CD4-positive, CD25-positive, alpha-beta regulatory T cell (primary cell): ENCODE measurements around the gene TLE4. TPM values are rescaled to one million over a fixed set of nuclear protein-coding genes. Genes with fewer than 3 reads are reported as not detected.

Experiments used
- ATAC-seq, 2 donors: fragments of 150-1000 bp; cut with Tn5 transposase; one replicate each; pipeline ENCODE4 v1.10.0; 2021; ENCODE audit warnings: low read depth in 2 of 2, moderate number of reproducible peaks in 2 of 2, moderate library complexity in 1 of 2
- DNase-seq, 3 donors: peaks; one replicate each; pipeline versions ENCODE4 v3.0.0 to v3.0.0-alpha.2; 2012 to 2022; ENCODE audit warnings: mixed read lengths in 1 of 3
- H3K27ac ChIP-seq: one replicate; pipeline ENCODE4 v1.7.0; 2013; ENCODE audit warnings: mild to moderate bottlenecking, low read length; ENCODE audit not compliant: insufficient read depth, poor library complexity, severe bottlenecking
- H3K27me3 ChIP-seq: one replicate; pipeline ENCODE4 v1.7.0; 2013; ENCODE audit warnings: low read length; ENCODE audit not compliant: control insufficient read depth, insufficient read depth
- H3K36me3 ChIP-seq: one replicate; pipeline ENCODE4 v1.7.0; 2013; ENCODE audit warnings: mild to moderate bottlenecking, low read length, moderate library complexity; ENCODE audit not compliant: control insufficient read depth, insufficient read depth
- H3K4me1 ChIP-seq: 2 replicates; pipeline ENCODE4 v1.7.0; 2013; ENCODE audit warnings: mild to moderate bottlenecking, low read length; ENCODE audit not compliant: insufficient read depth, control insufficient read depth, poor library complexity, severe bottlenecking
- H3K4me3 ChIP-seq: one replicate; pipeline ENCODE4 v1.7.0; 2013; ENCODE audit warnings: low read depth, mild to moderate bottlenecking, low read length, moderate library complexity
- H3K9me3 ChIP-seq, 2 experiments: 1 replicate in 1 of 2; 2 replicates in 1 of 2; pipeline ENCODE4 v1.7.0; 2013; ENCODE audit warnings: low read length in 2 of 2, mild to moderate bottlenecking in 1 of 2, moderate library complexity in 1 of 2; ENCODE audit not compliant: control insufficient read depth in 2 of 2
- H3K27ac Mint-ChIP-seq, 3 donors: one replicate each; pipeline ENCODE4 v1.8.0; 2020 to 2022; ENCODE audit warnings: mild to moderate bottlenecking in 3 of 3, mixed read lengths in 3 of 3, moderate library complexity in 2 of 3
- H3K27me3 Mint-ChIP-seq: one replicate; pipeline ENCODE4 v1.8.0; 2022; ENCODE audit warnings: mild to moderate bottlenecking, mixed read lengths
- H3K36me3 Mint-ChIP-seq: one replicate; pipeline ENCODE4 v1.8.0; 2020; ENCODE audit warnings: mixed read lengths
- H3K4me1 Mint-ChIP-seq, 4 donors: one replicate each; pipeline ENCODE4 v1.8.0; 2020 to 2022; ENCODE audit warnings: mixed read lengths in 4 of 4, mild to moderate bottlenecking in 1 of 4
- H3K4me3 Mint-ChIP-seq, 4 donors: one replicate each; pipeline ENCODE4 v1.8.0; 2020 to 2022; ENCODE audit warnings: mild to moderate bottlenecking in 4 of 4, mixed read lengths in 4 of 4, moderate library complexity in 3 of 4
- H3K9me3 Mint-ChIP-seq, 7 donors: one replicate each; pipeline ENCODE4 v1.8.0; 2020 to 2022; ENCODE audit warnings: mixed read lengths in 7 of 7, mild to moderate bottlenecking in 3 of 7, moderate library complexity in 2 of 7
- polyA plus RNA-seq, 4 donors: library from polyadenylated mRNA; unstranded; fragments of 300-500 nt; fragmentation: Illumina TruSeq; gene quantifications; one replicate each; pipeline ENCODE4 v1.2.3, GENCODE V29; 2021
- total RNA-seq: library from RNA; stranded (reverse); gene quantifications from one replicate; pipeline ENCODE4 v1.2.3, GENCODE V29; 2022

The TLE4 gene
- 127 TPM for total RNA-seq
- 10 to 100 TPM; 16.2 to 30.1 (median 21.8) TPM for polyA plus RNA-seq

DNA sequence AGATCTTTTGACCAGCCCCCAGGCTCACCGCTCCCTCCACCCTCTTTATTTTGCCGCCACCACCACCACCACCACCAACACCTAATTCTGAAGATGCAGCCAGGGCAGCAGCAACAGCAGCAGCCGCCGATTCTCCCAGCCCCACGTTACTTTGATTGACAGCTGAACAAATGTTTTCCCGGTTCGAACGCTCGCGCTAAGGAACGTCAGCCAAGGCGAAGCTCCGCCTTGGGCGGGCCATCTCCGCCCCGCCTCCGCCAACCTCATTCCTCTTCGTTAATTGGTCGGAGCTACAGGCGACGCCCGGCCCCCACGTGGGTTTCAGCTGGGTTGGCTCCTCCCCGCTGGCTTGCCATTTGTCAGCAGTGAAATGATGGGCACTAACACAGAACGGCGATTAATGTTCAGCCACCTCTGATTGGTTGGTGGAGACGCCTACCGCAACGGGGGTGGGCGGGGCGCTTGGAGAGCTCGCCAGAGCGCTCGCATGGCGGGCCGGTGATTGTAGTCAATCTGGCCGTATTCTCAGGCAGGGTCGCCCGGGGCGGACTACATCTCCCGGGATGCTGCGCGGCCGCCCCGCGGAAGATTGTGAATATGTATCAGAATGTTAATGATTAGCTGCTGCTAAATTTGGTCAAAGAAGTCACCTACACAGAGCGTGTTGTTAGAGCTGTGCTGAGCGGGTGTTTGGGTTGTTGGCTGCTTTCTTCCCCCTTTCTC, at the start of gene TLE4:
Gene TLE4 (plus strand): TSS at position 657 of the 723 bp plus-strand sequence. CDS start 826 bp downstream, outside the sequence.
- H3K27me3 Mint-ChIP-seq = peaks cover 9% of the 10 kb centered on the region
- peaks cover 12% of the 10 kb centered on the region for H3K27me3 ChIP-seq
- no peaks in the 10 kb centered on the region for H3K36me3 Mint-ChIP-seq
- H3K4me1 Mint-ChIP-seq = peaks cover 6 to 35% (median 27%) of the 10 kb centered on the region in 4 donors
- H3K27ac ChIP-seq = peak within 1 kb of the TSS; percentile 86
- peak; percentile 88 to 90 for ATAC-seq
- H3K4me3 ChIP-seq = peak within 1 kb of the TSS; percentile 99
- H3K9me3 Mint-ChIP-seq = no peaks in the 10 kb centered on the region
- peaks cover 0 to 3% of the 10 kb centered on the region in 2 experiments for H3K9me3 ChIP-seq
- H3K36me3 ChIP-seq = no peaks in the 10 kb centered on the region
- peaks cover 36% of the 10 kb centered on the region for H3K4me1 ChIP-seq
- peak within 1 kb of the TSS in 3 of 4 donors; percentile 75 to 90 (median 82) for H3K4me3 Mint-ChIP-seq
- DNase-seq = peak; percentile 100
- peak within 1 kb of the TSS in 1 of 3 donors; percentile 76 for H3K27ac Mint-ChIP-seq

DNA sequence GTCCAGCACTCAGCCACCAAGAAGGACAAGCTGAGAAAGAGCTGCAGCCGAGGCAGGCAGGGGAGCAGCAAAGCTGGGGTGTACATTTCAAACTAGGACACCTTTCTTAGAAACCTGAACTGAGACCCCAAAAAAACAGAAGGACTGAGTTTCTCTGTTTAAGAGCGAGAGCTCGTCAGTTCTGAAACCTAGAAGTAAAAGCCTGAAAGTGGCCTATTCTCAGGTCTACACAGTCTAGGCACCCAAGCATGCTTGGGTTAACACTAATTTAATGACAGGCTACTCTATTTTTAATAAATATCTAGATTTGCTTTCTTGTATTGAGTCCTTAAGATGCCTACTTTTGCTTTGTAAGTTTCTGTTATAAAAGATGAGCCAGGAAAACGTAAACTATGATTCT, 49.0 kb upstream of the TLE4 start:
- Mint-ChIP-seq H3K27ac (no peak overlapping the region), H3K9me3 (peaks cover 0 to 4% (median 0%) of the 10 kb centered on the region in 7 donors), H3K4me3 (no peak overlapping the region), H3K27me3 (peaks cover 6% of the 10 kb centered on the region), H3K4me1 (no peaks in the 10 kb centered on the region), H3K36me3 (no peaks in the 10 kb centered on the region)
- no peak for DNase-seq
- Histone ChIP-seq H3K4me3 (no peak overlapping the region), H3K9me3 (no peaks in the 10 kb centered on the region), H3K27me3 (no peaks in the 10 kb centered on the region), H3K4me1 (no peaks in the 10 kb centered on the region), H3K27ac (no peak overlapping the region), H3K36me3 (no peaks in the 10 kb centered on the region)
- ATAC-seq = no peak

DNA sequence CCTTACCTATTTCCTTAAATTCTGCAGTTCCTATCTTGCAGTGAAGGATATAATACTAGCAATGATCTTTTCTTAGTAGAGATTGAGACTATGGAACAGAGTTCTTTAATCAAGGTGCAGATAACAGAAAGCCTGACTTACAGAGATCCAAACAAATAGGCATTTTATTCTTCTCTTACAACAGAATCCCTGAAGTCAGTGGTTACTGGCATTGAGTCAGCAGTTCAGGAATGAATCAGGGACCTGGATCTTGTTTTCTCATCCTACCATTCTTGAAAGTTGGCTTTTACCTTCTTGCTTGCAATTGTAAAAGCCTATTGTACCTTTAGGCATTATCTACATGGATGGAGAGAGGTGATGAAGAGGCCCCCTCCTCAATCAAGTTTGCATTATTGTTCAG, 47.5 kb upstream of the TLE4 start:
- Histone ChIP-seq H3K27ac (no peak overlapping the region), H3K27me3 (no peaks in the 10 kb centered on the region), H3K4me3 (no peak overlapping the region), H3K9me3 (no peaks in the 10 kb centered on the region), H3K4me1 (no peaks in the 10 kb centered on the region), H3K36me3 (no peaks in the 10 kb centered on the region)
- peaks cover 10% of the 10 kb centered on the region for H3K27me3 Mint-ChIP-seq
- no peaks in the 10 kb centered on the region for H3K36me3 Mint-ChIP-seq
- ATAC-seq = no peak
- no peaks in the 10 kb centered on the region for H3K4me1 Mint-ChIP-seq
- H3K27ac Mint-ChIP-seq = no peak overlapping the region
- DNase-seq = no peak
- peaks cover 0 to 4% (median 0%) of the 10 kb centered on the region in 7 donors for H3K9me3 Mint-ChIP-seq
- H3K4me3 Mint-ChIP-seq = no peak overlapping the region

DNA sequence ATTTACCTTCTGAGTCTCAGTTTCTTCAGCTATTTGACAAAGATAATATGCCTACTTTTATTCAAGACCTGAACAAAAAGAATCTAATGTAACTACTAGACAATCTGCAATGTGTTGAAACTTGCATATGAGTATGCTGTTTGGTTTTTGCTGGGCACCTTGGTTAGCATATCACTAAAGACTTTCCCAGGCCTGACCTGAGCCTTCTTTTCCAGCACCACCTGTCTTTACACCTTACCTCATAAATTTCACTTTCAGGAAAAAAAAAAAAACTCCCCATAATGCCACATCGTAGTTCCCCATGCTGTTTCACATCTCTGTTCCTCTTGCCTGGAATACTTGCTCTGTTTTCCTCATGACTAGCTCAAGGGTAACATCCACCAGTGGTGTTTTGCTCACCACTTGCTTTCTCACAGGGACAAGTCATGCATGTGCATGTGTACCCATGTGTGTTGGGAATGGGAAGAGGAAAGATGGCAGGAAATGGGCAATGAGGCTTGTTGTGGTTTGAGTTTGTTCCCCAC, 45.6 kb upstream of the TLE4 start:
- Mint-ChIP-seq H3K27me3 (peaks cover 11% of the 10 kb centered on the region), H3K4me1 (no peaks in the 10 kb centered on the region), H3K4me3 (no peak overlapping the region), H3K36me3 (no peaks in the 10 kb centered on the region), H3K9me3 (peaks cover 0 to 4% (median 0%) of the 10 kb centered on the region in 7 donors), H3K27ac (no peak overlapping the region)
- Histone ChIP-seq H3K4me3 (no peak overlapping the region), H3K9me3 (no peaks in the 10 kb centered on the region), H3K27me3 (no peaks in the 10 kb centered on the region), H3K27ac (no peak overlapping the region), H3K4me1 (no peaks in the 10 kb centered on the region), H3K36me3 (no peaks in the 10 kb centered on the region)
- ATAC-seq = no peak
- DNase-seq = no peak

DNA sequence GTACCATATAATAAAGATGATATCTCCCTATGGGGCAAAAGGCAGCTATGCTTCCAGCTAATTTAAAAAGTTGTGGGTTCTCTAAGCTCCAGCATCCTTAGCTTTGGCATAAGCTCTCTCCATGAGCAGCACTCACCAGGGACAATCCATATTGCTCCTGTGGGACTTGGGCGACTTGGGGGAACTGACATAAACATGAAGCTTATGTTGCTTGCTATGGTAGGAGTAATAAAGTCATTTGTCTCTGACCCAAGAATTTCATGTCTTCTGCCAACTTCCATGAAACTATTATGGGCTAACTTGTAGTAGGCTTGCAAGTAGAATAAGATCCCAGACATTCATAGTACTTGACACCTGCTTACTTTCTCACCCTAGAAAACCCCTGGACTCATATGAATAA, 36.2 kb upstream of the TLE4 start:
- ATAC-seq (no peak), DNase-seq (no peak)
- Mint-ChIP-seq H3K9me3 (peaks cover 0 to 3% (median 1%) of the 10 kb centered on the region in 7 donors), H3K27ac (no peak overlapping the region), H3K4me1 (no peaks in the 10 kb centered on the region), H3K36me3 (no peaks in the 10 kb centered on the region), H3K4me3 (no peak overlapping the region), H3K27me3 (peaks cover 6% of the 10 kb centered on the region)
- Histone ChIP-seq H3K27me3 (peaks cover 3% of the 10 kb centered on the region), H3K9me3 (no peaks in the 10 kb centered on the region), H3K36me3 (no peaks in the 10 kb centered on the region), H3K4me3 (no peak overlapping the region), H3K4me1 (no peaks in the 10 kb centered on the region), H3K27ac (no peak overlapping the region)

DNA sequence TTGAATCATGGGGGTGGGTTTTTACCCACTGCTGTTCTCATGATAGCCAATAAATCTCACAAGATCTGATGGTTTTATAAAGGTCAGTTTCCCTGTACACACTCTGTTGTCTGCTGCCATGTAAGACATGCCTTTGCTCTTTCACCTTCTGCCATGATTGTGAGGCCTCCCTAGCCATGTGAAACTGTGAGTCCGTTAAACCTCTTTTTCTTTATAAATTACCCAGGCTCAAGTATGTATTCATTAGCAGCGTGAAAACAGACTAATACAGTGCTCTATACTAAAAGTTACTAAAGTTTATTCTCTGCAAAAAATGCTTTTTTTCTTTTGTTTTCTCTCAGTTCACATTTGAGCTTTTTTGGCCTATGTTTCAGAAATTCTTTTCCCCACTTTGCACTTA, 33.9 kb upstream of the TLE4 start:
- H3K4me1 Mint-ChIP-seq = peaks cover 0 to 2% (median 0%) of the 10 kb centered on the region in 4 donors
- peaks cover 0 to 3% (median 1%) of the 10 kb centered on the region in 7 donors for H3K9me3 Mint-ChIP-seq
- Histone ChIP-seq H3K4me3 (no peak overlapping the region), H3K36me3 (no peaks in the 10 kb centered on the region), H3K9me3 (no peaks in the 10 kb centered on the region), H3K27ac (no peak overlapping the region), H3K27me3 (peaks cover 3% of the 10 kb centered on the region), H3K4me1 (no peaks in the 10 kb centered on the region)
- H3K4me3 Mint-ChIP-seq = no peak overlapping the region
- ATAC-seq (no peak), DNase-seq (no peak)
- no peak overlapping the region for H3K27ac Mint-ChIP-seq
- H3K27me3 Mint-ChIP-seq = peaks cover 3% of the 10 kb centered on the region
- H3K36me3 Mint-ChIP-seq = no peaks in the 10 kb centered on the region

DNA sequence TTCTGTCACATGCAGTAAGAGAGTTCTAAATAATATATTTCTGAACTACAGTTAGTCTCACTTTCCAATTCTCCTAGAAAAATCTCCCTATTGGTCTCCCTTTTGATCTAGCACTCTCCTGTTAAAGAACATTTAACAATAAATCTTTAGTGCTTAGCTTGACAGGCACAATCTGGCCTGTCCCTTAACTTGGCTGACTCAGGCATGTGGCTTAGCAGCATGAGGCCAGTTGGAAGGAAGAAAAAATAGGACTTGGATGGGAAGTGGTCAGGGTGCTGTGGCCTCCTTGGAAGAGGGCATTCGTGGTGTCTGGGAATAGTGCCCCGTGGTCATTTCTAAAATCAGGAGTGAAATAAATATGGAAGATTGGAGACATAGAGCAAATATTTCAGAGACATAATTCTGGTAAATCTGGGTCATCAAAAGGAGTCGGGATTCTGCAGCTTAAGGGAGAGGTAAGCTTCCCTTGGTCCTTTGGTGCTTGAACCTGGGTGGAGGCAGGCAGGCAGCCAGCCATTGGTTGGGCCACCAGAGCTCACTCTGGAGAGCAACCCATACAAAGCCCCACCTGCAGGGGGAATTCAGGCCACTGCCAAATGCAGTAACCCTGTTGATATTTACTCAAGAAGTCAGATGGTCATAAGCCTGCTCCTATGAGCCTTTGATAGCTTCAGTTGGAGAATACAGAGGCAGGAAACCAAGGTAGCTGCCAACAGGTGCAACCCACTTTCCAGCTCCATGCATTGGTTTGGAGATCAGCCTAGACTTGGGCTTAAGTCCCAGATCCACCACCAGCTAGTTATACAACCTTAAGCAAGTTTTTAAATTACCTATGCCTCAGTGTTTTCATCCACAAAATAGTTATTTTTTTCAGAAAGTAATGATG, 28.8 kb upstream of the TLE4 start:
- Mint-ChIP-seq H3K27ac (peak overlapping the region in 2 of 3 donors; percentile 35 to 52), H3K4me1 (peaks cover 6 to 21% (median 8%) of the 10 kb centered on the region in 4 donors), H3K9me3 (peaks cover 2 to 13% (median 5%) of the 10 kb centered on the region in 7 donors), H3K36me3 (peaks cover 4% of the 10 kb centered on the region), H3K4me3 (no peak overlapping the region), H3K27me3 (peaks cover 4% of the 10 kb centered on the region)
- DNase-seq = no peak
- Histone ChIP-seq H3K36me3 (no peaks in the 10 kb centered on the region), H3K4me1 (no peaks in the 10 kb centered on the region), H3K27ac (no peak overlapping the region), H3K4me3 (no peak overlapping the region), H3K9me3 (no peaks in the 10 kb centered on the region), H3K27me3 (peaks cover 11% of the 10 kb centered on the region)
- no peak for ATAC-seq
